Measurements from ENCODE around the gene NME7.
"Not testable (repeated sequence)": the region's sequence is repeated elsewhere in the genome, so short reads cannot be mapped to it uniquely, and the experiment has no call there.

Gene NME7

DNA sequence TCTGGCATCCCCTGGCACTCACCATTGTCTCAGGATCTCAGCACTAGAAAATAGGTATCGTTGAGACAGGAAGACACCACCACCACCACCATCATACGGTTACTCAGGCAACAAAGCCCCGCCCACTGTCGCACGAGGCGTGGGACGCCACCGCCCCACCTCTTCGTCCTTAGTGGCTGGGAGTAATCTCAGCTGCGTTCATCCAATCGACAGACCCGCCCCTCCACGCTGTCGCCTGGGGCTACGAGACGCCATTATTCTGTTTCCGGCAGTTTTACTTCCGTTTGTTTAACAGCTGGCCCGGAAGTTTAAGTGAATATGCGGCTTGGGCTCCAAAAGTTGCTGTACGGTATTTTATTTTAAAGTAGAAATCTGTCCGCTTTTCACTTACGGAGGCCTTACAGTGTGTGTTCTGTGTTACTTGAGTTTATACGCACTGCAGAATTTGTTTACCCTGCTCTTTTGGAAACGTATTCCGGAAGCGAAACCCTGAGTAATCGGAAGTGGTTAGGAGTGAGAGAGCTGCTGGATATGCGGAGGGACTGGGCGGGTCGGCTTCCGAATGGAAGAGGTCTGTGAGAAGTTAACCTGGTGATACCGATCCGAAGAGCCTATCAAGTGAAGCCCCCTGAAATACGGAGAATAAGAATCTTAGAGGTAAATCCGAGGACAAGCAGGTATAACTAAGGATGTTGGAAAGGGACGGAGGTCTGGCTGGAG, at the start of gene NME7, which contains the start of gene BLZF1:
Gene NME7 (minus strand): TSS at position 112 of the 720 bp plus-strand sequence. CDS start 87 bp downstream, at position 25.
Gene BLZF1 (plus strand): TSS at position 510 of the 720 bp plus-strand sequence. CDS start 1,328 bp downstream, outside the sequence.
- ATAC-seq (peak; percentile 95), DNase-seq (peak; percentile 96 to 98)
- no peaks in the 10 kb centered on the region for H3K9me3 Mint-ChIP-seq
- peak within 1 kb of the TSS; percentile 49 to 63 for H3K4me3 Mint-ChIP-seq
- no peak within 1 kb of the TSS for H3K27ac Mint-ChIP-seq
- H3K4me1 Mint-ChIP-seq: peaks cover 14% of the 10 kb centered on the region
- H3K27me3 Mint-ChIP-seq: no peaks in the 10 kb centered on the region

- Mint-ChIP-seq H3K4me1 (no peaks in the 10 kb centered on the region), H3K4me3 (no peak overlapping the region), H3K9me3 (peaks cover 11 to 12% of the 10 kb centered on the region in 2 donors), H3K27ac (no peak overlapping the region), H3K27me3 (no peaks in the 10 kb centered on the region)
- no peak for DNase-seq
- no peak for ATAC-seq
These were observed 47.4 kb upstream of the NME7 start for GRCh38 chr1:169414952-169415351.

- H3K9me3 Mint-ChIP-seq: peaks cover 50% of the 10 kb centered on the region in 2 donors
- H3K27ac Mint-ChIP-seq, H3K4me3 Mint-ChIP-seq, ATAC-seq, H3K4me1 Mint-ChIP-seq, DNase-seq, H3K27me3 Mint-ChIP-seq: not testable (repeated sequence)
These were observed 40.7 kb upstream of the NME7 start for GRCh38 chr1:169408340-169408739.

GRCh38 chr1:169402578-169402977, 35.0 kb upstream of the NME7 start:
- not testable (repeated sequence) for H3K27ac Mint-ChIP-seq, H3K4me3 Mint-ChIP-seq, ATAC-seq, DNase-seq, H3K27me3 Mint-ChIP-seq, H3K4me1 Mint-ChIP-seq
- peaks cover 45 to 48% of the 10 kb centered on the region in 2 donors for H3K9me3 Mint-ChIP-seq

DNA sequence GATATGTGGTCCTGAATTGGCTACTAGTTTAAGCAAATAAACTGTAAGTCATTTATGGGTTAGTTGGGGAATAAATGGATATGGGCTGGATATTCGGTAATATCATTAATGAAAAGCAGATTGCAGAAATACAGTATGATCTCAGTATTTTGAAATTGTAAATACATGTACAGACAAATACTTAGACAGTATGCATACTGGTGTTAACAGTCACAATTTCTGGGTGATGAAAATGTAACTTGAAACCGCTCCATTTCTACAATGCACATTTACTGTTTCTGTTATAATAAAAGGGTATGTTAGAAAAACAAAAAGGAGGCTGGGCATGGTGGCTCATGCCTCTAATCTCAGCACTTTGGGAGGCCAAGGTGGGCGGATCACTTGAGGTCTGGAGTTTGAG, 28.4 kb upstream of the NME7 start:
- H3K4me1 Mint-ChIP-seq: peaks cover under 1% of the 10 kb centered on the region
- ATAC-seq: no peak
- no peak overlapping the region for H3K4me3 Mint-ChIP-seq
- H3K9me3 Mint-ChIP-seq: peaks cover 0 to 5% of the 10 kb centered on the region in 2 donors
- H3K27me3 Mint-ChIP-seq: no peaks in the 10 kb centered on the region
- no peak overlapping the region for H3K27ac Mint-ChIP-seq
- no peak for DNase-seq

DNA sequence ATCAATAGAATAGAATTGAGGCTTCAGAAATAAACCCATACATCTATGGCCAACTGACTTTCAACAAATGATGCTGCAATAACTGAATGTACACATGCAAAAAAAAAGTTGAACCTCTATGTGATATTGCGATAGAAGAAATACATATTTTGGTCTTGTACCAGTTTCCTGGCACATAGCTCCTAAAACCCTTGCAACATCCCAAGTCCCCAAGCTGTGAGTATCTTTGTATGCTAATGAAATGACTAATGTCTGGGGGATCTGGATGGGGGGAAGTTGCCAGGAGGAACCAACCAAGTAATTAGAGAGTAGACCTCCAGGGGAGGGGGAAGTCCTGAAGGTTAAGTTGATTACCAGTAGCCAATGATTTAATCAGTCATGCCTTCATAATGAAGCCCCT, 24.8 kb upstream of the NME7 start:
- no peak for ATAC-seq
- Mint-ChIP-seq H3K4me1 (peaks cover 20% of the 10 kb centered on the region), H3K27ac (no peak overlapping the region), H3K4me3 (no peak overlapping the region), H3K27me3 (no peaks in the 10 kb centered on the region), H3K9me3 (no peaks in the 10 kb centered on the region)
- no peak for DNase-seq

DNA sequence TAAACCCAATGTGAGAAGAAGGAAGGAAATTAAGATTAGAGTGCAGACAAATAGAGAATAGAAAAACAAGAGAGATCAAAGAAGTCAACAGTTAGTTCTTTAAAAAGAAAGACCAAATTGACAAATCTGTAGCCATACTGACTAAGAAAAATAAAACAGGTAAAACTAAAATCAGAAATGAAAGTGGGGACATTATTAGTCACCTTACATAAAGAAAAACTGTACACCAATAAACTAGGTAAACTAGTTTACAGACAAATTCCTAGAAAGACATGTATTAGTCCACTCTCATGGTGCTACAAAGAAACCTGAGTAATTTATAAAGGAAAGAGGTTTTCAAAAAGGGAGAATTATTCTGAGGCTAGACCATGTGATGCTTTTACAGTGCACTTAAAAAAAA, 22.7 kb upstream of the NME7 start:
- Mint-ChIP-seq H3K27me3 (no peaks in the 10 kb centered on the region), H3K4me1 (peaks cover 20% of the 10 kb centered on the region), H3K4me3 (no peak overlapping the region), H3K9me3 (no peaks in the 10 kb centered on the region), H3K27ac (no peak overlapping the region)
- DNase-seq (no peak), ATAC-seq (peak; percentile 97)

DNA sequence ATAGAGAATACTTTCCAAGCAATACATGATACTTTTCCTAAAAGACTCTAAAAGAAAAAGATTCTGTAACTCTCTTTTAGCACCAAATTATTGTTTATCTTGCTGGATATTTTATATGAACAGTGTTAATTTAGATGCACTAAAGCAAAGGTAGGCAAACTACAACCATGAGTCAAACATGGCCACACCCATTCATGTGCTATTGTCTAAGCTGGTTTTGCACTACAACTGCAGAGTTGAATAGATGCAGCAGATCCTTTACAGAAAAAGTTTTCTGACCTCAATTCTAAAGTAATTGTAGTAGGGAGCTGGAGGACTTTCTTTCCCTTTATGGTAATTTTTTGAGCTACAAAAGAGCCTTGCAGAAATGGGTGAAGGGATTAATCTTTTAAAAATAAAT, 19.8 kb upstream of the NME7 start:
- Mint-ChIP-seq H3K9me3 (no peaks in the 10 kb centered on the region), H3K27ac (no peak overlapping the region), H3K4me1 (peaks cover 20% of the 10 kb centered on the region), H3K4me3 (no peak overlapping the region), H3K27me3 (no peaks in the 10 kb centered on the region)
- ATAC-seq: no peak
- DNase-seq: no peak

GRCh38 chr1:169383449-169383848, 15.9 kb upstream of the NME7 start:
- no peaks in the 10 kb centered on the region for H3K4me1 Mint-ChIP-seq
- no peak overlapping the region for H3K27ac Mint-ChIP-seq
- ATAC-seq (no peak), DNase-seq (no peak)
- no peak overlapping the region for H3K4me3 Mint-ChIP-seq
- no peaks in the 10 kb centered on the region for H3K9me3 Mint-ChIP-seq
- no peaks in the 10 kb centered on the region for H3K27me3 Mint-ChIP-seq

- Mint-ChIP-seq H3K9me3 (no peaks in the 10 kb centered on the region), H3K27ac (no peak overlapping the region), H3K4me1 (peaks cover 5% of the 10 kb centered on the region), H3K4me3 (no peak overlapping the region), H3K27me3 (no peaks in the 10 kb centered on the region)
- DNase-seq (no peak), ATAC-seq (no peak)
These were observed 13.6 kb upstream of the NME7 start for GRCh38 chr1:169381162-169381561.

DNA sequence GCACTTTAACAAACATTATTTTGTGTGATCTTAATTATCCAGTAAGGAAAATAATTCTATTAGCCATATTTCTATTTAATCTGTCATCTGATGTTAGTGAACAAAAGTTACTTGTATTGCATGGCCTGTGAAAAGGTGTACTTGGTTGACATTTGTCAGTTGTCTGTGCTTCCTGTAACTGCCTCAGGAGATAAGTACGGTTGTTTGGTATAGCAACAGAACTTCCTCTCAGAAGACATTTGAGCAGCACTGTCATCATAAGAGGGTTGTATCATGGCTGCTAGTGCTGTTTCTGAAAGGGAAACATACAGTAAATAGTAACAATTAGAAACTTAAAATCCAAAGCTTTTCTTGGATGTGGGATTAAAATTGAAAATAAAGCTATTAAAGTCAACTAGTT, 3.8 kb upstream of the NME7 start:
- no peaks in the 10 kb centered on the region for H3K27me3 Mint-ChIP-seq
- no peak overlapping the region for H3K27ac Mint-ChIP-seq
- ATAC-seq (no peak), DNase-seq (no peak)
- H3K4me1 Mint-ChIP-seq: peaks cover 18% of the 10 kb centered on the region
- no peaks in the 10 kb centered on the region for H3K9me3 Mint-ChIP-seq
- H3K4me3 Mint-ChIP-seq: peak overlapping the region in 1 of 2 donors; percentile 63

DNA sequence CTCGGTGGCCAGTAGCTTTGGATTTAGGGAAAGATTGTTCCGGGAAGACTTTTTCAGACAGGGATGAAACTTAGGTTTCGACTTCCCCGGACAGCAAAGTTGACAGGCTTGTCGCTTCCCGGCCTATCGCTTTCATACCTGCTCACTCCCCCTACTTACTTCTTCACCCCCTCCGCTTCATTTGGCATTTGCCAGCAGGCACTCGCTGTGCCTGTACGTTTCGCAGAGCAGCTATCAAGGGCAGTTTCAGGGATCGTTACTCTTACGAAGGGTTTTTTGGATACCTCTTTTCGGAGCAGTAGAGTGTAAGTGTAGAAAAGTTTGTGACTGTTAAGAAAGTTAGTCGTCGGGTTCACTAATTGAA, 791 bp upstream of the NME7 start:
- H3K27ac Mint-ChIP-seq: no peak overlapping the region
- H3K27me3 Mint-ChIP-seq: no peaks in the 10 kb centered on the region
- H3K9me3 Mint-ChIP-seq: no peaks in the 10 kb centered on the region
- H3K4me1 Mint-ChIP-seq: peaks cover 13% of the 10 kb centered on the region
- no peak overlapping the region for H3K4me3 Mint-ChIP-seq
- ATAC-seq (peak; percentile 11), DNase-seq (peak; percentile 24 to 37)

DNA sequence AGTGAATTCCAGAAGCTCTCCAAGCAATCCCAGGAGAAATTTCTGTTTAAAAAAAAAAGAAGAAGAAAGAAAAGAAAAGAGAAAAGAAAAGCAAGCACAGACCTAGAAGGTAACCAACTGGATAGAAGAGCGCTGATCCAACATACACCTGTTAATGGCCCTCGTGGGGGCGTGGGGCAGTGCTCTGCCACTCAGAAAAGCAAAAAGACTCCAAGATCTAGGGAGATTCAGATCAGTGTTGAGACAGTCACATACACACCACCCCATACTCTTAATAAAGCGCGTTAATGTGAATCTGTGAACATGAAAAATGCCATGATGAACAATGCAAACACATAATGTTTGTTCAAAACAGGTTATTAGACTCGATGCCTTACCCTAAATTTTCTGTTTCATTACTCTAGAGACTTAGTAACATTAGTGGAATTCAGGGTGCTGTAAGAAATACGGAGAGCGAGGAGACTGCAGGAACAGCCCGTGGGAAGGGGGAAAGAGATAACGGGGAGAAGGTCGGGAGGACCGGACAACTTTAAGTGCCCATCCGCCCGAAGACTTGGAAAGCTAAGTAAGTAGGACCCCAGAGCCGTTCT, 406 bp downstream of the NME7 start:
- no peak overlapping the region for H3K4me3 Mint-ChIP-seq
- H3K9me3 Mint-ChIP-seq: no peaks in the 10 kb centered on the region
- no peak overlapping the region for H3K27ac Mint-ChIP-seq
- DNase-seq: no peak
- H3K27me3 Mint-ChIP-seq: no peaks in the 10 kb centered on the region
- H3K4me1 Mint-ChIP-seq: peaks cover 21% of the 10 kb centered on the region
- peak; percentile 11 for ATAC-seq

GRCh38 chr1:169364948-169365347, 2.6 kb downstream of the NME7 start:
- Mint-ChIP-seq H3K4me3 (peak overlapping the region in 1 of 2 donors; percentile 2), H3K4me1 (peaks cover 17% of the 10 kb centered on the region), H3K27ac (no peak overlapping the region), H3K27me3 (no peaks in the 10 kb centered on the region), H3K9me3 (no peaks in the 10 kb centered on the region)
- DNase-seq (peak in 1 of 2 donors; percentile 17), ATAC-seq (no peak)

DNA sequence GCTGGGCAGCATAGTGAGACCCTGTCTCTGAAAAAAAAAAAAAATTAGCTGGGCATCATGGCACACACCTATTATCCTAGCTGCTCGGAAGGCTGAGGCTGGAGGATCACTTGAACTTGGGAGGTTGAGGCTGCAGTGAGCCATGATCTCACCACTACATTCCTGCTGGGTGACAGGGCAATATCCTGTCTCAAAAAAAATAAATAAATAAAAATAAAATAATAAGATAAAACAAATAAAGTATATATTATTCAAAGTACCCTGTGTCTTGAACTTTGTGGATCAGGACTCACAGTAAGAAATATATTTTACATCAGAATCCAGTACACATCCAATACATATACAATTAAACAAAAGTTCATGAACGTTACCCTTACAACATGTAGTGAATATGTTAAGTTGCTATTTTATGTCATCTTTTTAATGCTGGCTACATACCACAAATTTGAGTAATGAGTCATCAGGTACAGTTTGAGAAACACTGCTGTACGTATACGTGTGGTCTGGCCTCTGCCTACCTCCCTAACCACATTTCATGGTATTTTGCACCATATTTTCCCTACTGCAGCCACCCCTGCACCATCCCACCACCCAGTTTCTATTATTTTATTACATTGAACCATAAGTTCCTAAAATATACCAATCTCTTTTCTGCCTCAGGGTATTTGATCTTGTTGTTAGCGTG, 4.4 kb downstream of the NME7 start:
- ATAC-seq (peak; percentile 62), DNase-seq (peak; percentile 41 to 46)
- H3K27me3 Mint-ChIP-seq: no peaks in the 10 kb centered on the region
- no peak overlapping the region for H3K27ac Mint-ChIP-seq
- peak overlapping the region; percentile 38 to 56 for H3K4me3 Mint-ChIP-seq
- H3K4me1 Mint-ChIP-seq: peaks cover 14% of the 10 kb centered on the region
- H3K9me3 Mint-ChIP-seq: no peaks in the 10 kb centered on the region

- ATAC-seq: no peak
- Mint-ChIP-seq H3K27ac (peak overlapping the region in 1 of 2 donors; percentile 22), H3K27me3 (no peaks in the 10 kb centered on the region), H3K4me1 (peaks cover 14% of the 10 kb centered on the region), H3K9me3 (no peaks in the 10 kb centered on the region), H3K4me3 (no peak overlapping the region)
- DNase-seq: no peak
These were observed 6.3 kb downstream of the NME7 start for GRCh38 chr1:169361281-169361680.
